GM12891 (cell line): ENCODE data around the gene NPW.
"Not testable (repeated sequence)": the region's sequence is repeated elsewhere in the genome, so short reads cannot be mapped to it uniquely, and the experiment has no call there.

Experiments used
- DNase-seq: peaks from one replicate; pipeline ENCODE4 v3.0.0; 2011; ENCODE audit warnings: low spot score; ENCODE audit not compliant: insufficient read length
- FAIRE-seq: peaks from 2 replicates; lab custom pipeline; 2011; peaks lifted over from hg19 to GRCh38; lab: Jason Lieb, UNC
- PAX5 ChIP-seq: IDR thresholded peaks from 2 replicates; pipeline ENCODE4 v1.6.1; 2011; ENCODE audit warnings: low read length, moderate library complexity, mild to moderate bottlenecking; ENCODE audit not compliant: insufficient read depth, severe bottlenecking
- POLR2A ChIP-seq: IDR thresholded peaks from 2 replicates; pipeline ENCODE4 v1.6.1; 2011; ENCODE audit warnings: low read depth, low read length, control low read depth
- POLR2AphosphoS5 ChIP-seq: IDR thresholded peaks from 2 replicates; pipeline ENCODE4 v1.6.1; 2011; ENCODE audit warnings: low read depth, low read length, control low read depth
- POU2F2 ChIP-seq: IDR thresholded peaks from 2 replicates; pipeline ENCODE4 v1.6.1; 2011; ENCODE audit warnings: low read depth, mild to moderate bottlenecking, control low read depth, low read length, moderate library complexity
- SPI1 ChIP-seq: IDR thresholded peaks from 2 replicates; pipeline ENCODE4 v1.6.1; 2011; ENCODE audit warnings: low read depth, low read length, control low read depth
- TAF1 ChIP-seq: IDR thresholded peaks from 2 replicates; pipeline ENCODE4 v1.6.1; 2011; ENCODE audit warnings: low read depth, low read length, control low read depth

Gene NPW

DNA sequence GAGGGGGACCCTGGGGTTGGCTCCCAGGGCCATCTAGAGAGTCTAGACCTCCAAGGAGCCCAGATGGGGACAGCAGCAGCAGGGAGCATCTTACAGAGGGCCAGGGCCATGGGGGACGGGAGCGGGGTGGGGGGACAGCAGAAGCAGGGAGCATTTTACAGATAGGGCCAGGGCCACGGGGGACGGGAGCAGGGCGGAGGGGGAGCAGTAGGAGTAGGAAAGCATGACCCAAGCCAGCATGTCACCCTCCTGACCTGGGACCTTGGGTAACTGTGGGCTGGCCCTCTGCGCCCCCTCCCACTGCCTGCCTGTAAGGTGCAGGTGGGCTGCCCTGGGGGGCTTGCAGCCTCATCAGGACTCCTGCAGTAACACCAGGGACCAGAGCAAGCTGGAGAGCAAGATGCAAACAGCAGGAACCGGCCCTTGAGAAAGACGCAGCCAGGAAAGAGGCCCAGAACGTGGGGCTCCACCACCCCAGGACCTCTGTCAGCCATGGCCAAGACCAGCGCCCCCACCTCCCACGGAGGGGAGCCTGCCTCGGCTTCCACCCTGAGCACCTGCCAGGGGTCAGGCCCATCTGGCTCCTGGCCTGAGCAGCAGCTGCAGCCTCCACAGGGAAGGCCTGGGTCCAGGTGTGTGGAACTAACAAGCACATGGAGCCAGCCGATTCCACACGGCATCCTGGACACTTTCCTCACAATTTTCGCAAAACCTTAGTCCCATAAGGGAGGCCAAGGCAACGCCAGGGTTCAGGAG lies 12.3 kb upstream of the NPW start:
- TF ChIP-seq POLR2AphosphoS5 (no peak), TAF1 (no peak), POLR2A (no peak), POU2F2 (no peak), SPI1 (no peak), PAX5 (no peak)
- FAIRE-seq: no peak
- no peak for DNase-seq

DNA sequence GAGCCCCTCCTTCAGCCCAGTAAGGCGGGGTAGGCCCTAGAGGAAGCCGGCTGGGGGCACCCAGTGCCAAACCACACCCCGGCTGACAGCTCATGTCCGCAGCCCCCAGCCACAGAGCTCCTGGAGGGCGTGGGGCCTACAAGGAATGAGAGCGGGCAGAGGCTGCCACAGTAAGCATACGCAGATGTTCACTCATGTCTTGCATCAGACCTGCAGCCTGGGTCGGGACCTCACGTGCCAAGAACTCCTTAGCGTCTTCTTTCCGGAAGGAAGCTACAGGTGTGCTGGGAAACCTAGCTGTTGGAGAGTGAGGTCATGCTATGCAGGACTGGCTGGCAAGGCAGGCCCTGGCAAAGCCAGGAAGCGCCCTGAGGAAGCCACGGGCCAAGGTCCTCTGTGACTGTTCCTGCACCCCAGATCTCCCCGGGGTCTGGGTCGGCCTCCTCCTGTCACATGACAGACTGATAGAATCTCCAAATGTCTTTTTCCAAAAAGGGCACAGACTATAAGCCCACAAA lies 11.5 kb upstream of the NPW start:
- TF ChIP-seq POU2F2 (peak; percentile 46; the same call in 1 of the 2 replicates), POLR2A (0 out of 2 replicates have a peak, but pooled peaks have one; percentile 31), POLR2AphosphoS5 (peak; percentile 39; the same call in 1 of the 2 replicates), PAX5 (no peak), TAF1 (no peak)
- FAIRE-seq (peak; percentile 58), DNase-seq (no peak)

DNA sequence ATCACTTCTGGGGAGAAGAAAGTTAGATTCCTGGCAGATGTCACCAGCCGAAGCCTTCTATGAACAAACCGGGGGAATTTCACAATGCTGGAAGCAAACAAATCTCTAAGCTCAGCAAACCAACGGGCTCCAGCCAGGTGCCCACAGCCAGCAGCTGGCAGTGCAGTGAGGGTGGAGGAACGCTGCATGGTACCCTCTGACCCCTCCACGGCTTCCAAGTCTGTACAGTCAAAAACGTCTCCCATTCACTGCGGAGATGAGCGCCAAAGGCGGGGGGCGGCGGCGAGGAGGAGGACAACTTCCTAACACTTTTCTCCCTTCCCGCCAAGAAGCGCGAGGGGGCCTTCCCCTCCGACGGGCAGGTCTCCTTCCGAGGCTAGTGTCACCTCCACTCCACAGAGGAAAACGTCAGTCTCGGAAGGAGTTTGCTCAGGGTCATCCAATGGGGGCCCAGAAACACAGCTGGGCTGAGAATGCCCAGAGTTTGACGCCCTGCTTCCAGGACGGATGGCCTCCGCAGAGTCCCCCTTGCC lies 10.9 kb upstream of the NPW start:
- FAIRE-seq (peak; percentile 58), DNase-seq (no peak)
- TF ChIP-seq SPI1 (no peak), POLR2A (no peak), POLR2AphosphoS5 (no peak), POU2F2 (no peak), PAX5 (no peak), TAF1 (no peak)

DNA sequence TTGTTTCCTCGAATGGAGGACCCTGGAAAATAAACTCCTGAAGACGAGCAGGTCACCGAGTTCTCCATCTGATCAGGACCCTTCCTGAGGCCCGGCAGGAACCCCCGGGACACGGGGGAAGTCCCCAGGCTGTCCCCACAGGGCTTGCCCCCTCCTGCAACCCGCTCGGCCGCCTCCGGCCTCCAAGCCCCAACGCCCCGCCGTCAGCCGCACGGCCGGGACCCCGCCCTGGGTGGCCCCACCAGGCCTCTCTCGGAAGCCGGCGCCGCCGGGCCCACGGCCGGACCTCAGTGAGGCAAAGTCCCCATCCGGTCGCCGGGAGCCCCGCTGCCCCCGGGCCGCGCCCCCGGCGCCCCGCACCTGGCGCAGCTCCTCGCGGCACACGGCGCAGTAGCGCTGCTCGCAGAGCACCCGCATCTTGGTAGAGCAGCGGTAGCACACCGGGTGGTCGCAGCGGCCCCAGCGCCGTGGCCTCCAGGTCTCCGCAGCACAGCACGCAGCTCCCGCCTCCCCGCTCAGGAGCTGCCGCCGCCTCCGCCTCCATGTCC lies 10.3 kb upstream of the NPW start:
- FAIRE-seq: no peak
- DNase-seq: no peak
- no peak for TF ChIP-seq POU2F2
- no peak for TF ChIP-seq TAF1
- no peak for TF ChIP-seq SPI1
- TF ChIP-seq POLR2A: no peak; the same call in 1 of the 2 replicates
- TF ChIP-seq POLR2AphosphoS5: no peak; the same call in 1 of the 2 replicates
- TF ChIP-seq PAX5: no peak

DNA sequence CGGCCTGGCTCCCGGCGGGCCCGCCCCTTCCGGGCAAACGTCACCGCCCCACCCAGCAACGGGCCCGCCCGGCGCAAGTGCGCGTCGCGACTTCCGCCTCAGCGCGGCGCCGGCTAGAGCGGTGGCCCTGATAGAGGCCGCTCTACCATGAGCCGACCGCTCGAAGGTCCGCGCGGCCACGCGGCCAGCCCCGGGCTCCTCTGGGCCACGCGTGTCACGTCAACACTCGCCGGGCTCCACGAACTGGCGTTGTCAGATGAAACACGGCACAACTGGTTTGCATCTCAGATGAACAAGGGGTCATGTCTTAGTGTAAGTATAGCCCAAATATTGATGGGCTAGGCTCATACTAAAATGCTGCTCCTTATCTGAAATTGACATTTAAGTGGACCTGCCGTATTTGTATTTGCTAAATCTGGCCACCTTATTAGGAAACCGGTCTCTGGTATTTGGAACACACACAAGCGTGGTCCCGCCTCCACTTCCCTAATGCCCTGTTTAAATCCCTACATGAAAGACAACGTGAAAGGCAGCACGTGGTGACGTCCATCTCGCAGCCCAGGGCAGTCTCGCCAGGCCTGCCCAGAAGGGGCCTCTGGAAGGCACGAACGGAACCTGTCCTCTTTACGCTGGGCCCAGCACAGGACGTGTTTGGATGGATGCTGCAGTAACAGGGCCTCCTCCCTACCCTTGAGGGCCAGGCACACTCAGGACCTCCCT lies 9.6 kb upstream of the NPW start, which contains the start of gene ZNF598:
Gene ZNF598 (minus strand): TSS at position 31 of the 720 bp plus-strand sequence.
- FAIRE-seq: peak; percentile 98
- peak; percentile 97 for DNase-seq
- TF ChIP-seq TAF1 (peak; percentile 50), PAX5 (no peak), POLR2A (peak; percentile 87), SPI1 (peak; percentile 56), POLR2AphosphoS5 (peak; percentile 82), POU2F2 (peak; percentile 52)

DNA sequence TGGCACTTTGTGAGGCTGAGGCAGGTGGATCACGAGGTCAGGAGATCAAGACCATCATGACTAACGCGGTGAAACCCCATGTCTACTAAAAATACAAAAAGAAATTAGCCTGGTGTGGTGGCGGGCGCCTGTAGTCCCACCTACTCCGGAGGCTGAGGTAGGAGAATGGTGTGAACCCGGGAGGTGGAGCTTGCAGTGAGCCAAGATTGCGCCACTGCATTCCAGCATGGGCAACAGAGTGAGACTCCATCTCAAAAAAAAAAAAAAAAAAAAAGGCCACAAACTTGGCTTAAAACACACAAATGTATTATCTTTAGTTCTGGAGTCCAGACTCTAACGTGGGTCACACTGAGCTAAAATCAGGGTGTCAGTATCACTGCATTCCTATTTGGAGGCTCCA lies 7.9 kb upstream of the NPW start:
- DNase-seq, FAIRE-seq: not testable (repeated sequence)

DNA sequence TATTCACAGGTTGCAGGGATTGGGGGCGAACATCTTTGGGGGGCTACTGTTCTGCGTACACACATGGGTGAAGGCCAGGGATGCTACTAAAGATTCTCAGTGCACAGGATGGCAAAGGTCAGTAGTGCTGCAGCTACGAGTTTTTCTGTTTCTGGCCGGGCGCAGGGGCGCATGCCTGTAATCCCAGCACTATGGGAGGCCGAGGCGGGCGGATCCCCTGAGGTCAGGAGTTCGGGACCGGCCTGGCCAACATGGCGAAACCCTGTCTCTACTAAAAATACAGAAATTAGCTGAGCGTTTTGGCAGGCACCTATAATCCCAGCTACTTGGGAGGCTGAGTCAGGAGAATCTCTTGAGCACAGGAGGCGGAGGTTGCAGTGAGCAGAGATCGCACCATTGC lies 6.1 kb upstream of the NPW start:
- TF ChIP-seq POLR2AphosphoS5 (no peak), POLR2A (no peak), SPI1 (no peak), POU2F2 (no peak), TAF1 (no peak), PAX5 (no peak)
- no peak for FAIRE-seq
- DNase-seq: no peak

DNA sequence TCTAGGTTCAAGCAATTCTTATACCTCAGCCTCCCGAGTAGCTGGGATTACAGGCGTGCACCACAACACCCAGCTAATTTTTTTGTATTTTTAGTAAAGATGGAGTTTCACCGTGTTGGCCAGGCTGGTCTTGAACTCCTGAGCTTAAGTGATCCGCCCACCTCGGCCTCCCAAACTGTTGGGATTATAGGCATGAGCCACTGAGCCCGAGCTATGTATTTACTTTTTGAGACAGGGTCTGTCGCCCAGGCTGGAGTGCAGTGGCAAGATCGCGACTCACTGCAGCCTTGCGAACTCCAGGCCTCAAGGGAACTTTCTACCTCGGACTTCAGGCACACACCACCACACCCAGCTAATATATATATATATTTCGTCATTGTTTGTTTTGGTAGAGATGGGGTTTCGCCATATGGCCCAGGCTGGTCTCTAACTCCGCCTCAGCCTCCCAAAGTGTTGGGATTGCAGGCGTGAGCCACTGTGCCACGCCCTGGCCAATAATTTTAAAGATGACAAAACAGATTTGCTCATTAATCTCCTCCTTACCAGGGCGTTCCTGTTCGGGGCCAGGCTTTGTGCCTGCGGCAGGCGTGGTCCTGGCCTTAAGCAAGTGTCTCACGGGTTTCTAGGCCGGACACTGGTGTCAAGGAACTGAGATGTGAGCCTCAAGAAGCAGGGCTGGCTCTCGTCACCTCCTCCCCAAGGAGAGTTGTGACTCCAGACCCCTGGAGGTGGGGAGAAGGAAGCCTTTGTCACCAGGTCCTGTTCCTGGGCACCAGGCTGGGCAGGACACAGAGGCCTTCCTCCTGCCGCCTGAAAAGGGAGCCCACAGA lies 4.3 kb upstream of the NPW start:
- FAIRE-seq: no peak
- no peak for DNase-seq
- TF ChIP-seq POLR2A: no peak

DNA sequence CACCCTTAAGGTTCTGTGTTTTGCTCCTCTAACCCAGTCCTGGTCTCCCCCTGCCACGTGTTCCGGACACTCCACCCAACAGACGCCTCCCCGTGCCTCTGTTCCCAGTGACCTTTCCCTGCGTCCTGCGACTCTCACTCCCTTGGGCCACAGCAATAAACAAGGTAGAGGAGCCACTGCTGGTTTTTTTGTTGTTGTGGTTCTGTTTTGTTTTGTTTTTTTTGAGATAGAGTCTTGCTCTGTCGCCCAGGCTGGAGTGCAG lies 3.7 kb upstream of the NPW start:
- TF ChIP-seq POU2F2 (no peak), PAX5 (no peak), TAF1 (no peak), POLR2AphosphoS5 (no peak), SPI1 (no peak), POLR2A (no peak)
- DNase-seq: no peak
- FAIRE-seq: no peak
